Activated T-helper 17 cell treated with anti-CD3 and anti-CD28 coated beads, Interleukin-2, amount 50 U/mL, for 72 hours (primary cell): Measurements from ENCODE around the gene MYH4. TPM values are rescaled to one million over a fixed set of nuclear protein-coding genes. Genes with fewer than 3 reads are reported as not detected.

Experiments
- ATAC-seq: fragments of 150-1000 bp; cut with Tn5 transposase; replicated peaks from 2 replicates; pipeline ENCODE4 v1.10.0; 2021; ENCODE audit warnings: mild to moderate bottlenecking, moderate library complexity
- H3K27ac Mint-ChIP-seq: one replicate; pipeline ENCODE4 v1.8.0; 2022; ENCODE audit warnings: mixed read lengths
- H3K27me3 Mint-ChIP-seq: one replicate; pipeline ENCODE4 v1.8.0; 2022; ENCODE audit warnings: mixed read lengths
- H3K36me3 Mint-ChIP-seq: one replicate; pipeline ENCODE4 v1.8.0; 2022; ENCODE audit warnings: low read depth, mild to moderate bottlenecking, mixed read lengths
- H3K4me1 Mint-ChIP-seq: one replicate; pipeline ENCODE4 v1.8.0; 2022; ENCODE audit warnings: mixed read lengths
- H3K4me3 Mint-ChIP-seq: one replicate; pipeline ENCODE4 v1.8.0; 2022; ENCODE audit warnings: mild to moderate bottlenecking, mixed read lengths
- H3K9me3 Mint-ChIP-seq: one replicate; pipeline ENCODE4 v1.8.0; 2022; ENCODE audit warnings: mixed read lengths
- total RNA-seq, 2 donors: library from RNA; stranded (reverse); gene quantifications; one replicate each; pipeline ENCODE4 v1.2.3, GENCODE V29; 2022

Gene MYH4
- total RNA-seq, 2 donors from 2014 or later = not detected

- H3K4me3 Mint-ChIP-seq = no peak overlapping the region
- ATAC-seq = no peak
- H3K36me3 Mint-ChIP-seq = no peaks in the 10 kb centered on the region
- H3K27ac Mint-ChIP-seq = no peak overlapping the region
- peaks cover 6% of the 10 kb centered on the region for H3K9me3 Mint-ChIP-seq
- H3K27me3 Mint-ChIP-seq = no peaks in the 10 kb centered on the region
- H3K4me1 Mint-ChIP-seq = no peaks in the 10 kb centered on the region
Observed at GRCh38 chr17:10457952-10458351, 11.4 kb downstream of the MYH4 start.

- H3K4me1 Mint-ChIP-seq = no peaks in the 10 kb centered on the region
- H3K4me3 Mint-ChIP-seq = no peak overlapping the region
- H3K36me3 Mint-ChIP-seq = no peaks in the 10 kb centered on the region
- H3K27ac Mint-ChIP-seq = no peak overlapping the region
- peaks cover 8% of the 10 kb centered on the region for H3K27me3 Mint-ChIP-seq
- no peaks in the 10 kb centered on the region for H3K9me3 Mint-ChIP-seq
- no peak for ATAC-seq
Observed at GRCh38 chr17:10447026-10447931, 22.1 kb downstream of the MYH4 start.

- H3K27me3 Mint-ChIP-seq = peaks cover 27% of the 10 kb centered on the region
- no peaks in the 10 kb centered on the region for H3K36me3 Mint-ChIP-seq
- H3K4me3 Mint-ChIP-seq = no peak overlapping the region
- no peaks in the 10 kb centered on the region for H3K4me1 Mint-ChIP-seq
- peaks cover 7% of the 10 kb centered on the region for H3K9me3 Mint-ChIP-seq
- no peak overlapping the region for H3K27ac Mint-ChIP-seq
- ATAC-seq = no peak
Observed at GRCh38 chr17:10439816-10440215, 29.5 kb downstream of the MYH4 start.

- peaks cover 18% of the 10 kb centered on the region for H3K27me3 Mint-ChIP-seq
- H3K27ac Mint-ChIP-seq = no peak overlapping the region
- no peak overlapping the region for H3K4me3 Mint-ChIP-seq
- ATAC-seq = no peak
- no peaks in the 10 kb centered on the region for H3K36me3 Mint-ChIP-seq
- H3K4me1 Mint-ChIP-seq = no peaks in the 10 kb centered on the region
- H3K9me3 Mint-ChIP-seq = peaks cover 16% of the 10 kb centered on the region
Observed at GRCh38 chr17:10435096-10435495, 34.3 kb downstream of the MYH4 start.

- Mint-ChIP-seq H3K9me3 (peaks cover 9% of the 10 kb centered on the region), H3K4me3 (no peak overlapping the region), H3K27ac (no peak overlapping the region), H3K27me3 (peaks cover 6% of the 10 kb centered on the region), H3K36me3 (no peaks in the 10 kb centered on the region), H3K4me1 (no peaks in the 10 kb centered on the region)
- ATAC-seq = no peak
Observed at GRCh38 chr17:10429421-10430045, 39.8 kb downstream of the MYH4 start.

GRCh38 chr17:10428781-10429180 is 40.6 kb downstream of the MYH4 start:
- peaks cover 9% of the 10 kb centered on the region for H3K9me3 Mint-ChIP-seq
- H3K4me3 Mint-ChIP-seq = no peak overlapping the region
- ATAC-seq = no peak
- H3K4me1 Mint-ChIP-seq = no peaks in the 10 kb centered on the region
- no peak overlapping the region for H3K27ac Mint-ChIP-seq
- H3K36me3 Mint-ChIP-seq = no peaks in the 10 kb centered on the region
- peaks cover 6% of the 10 kb centered on the region for H3K27me3 Mint-ChIP-seq

- no peak within 1 kb of the TSS for H3K27ac Mint-ChIP-seq
- H3K27me3 Mint-ChIP-seq = no peaks in the 10 kb centered on the region
- H3K36me3 Mint-ChIP-seq = no peaks in the 10 kb centered on the region
- no peaks in the 10 kb centered on the region for H3K4me1 Mint-ChIP-seq
- ATAC-seq = no peak
- no peaks in the 10 kb centered on the region for H3K9me3 Mint-ChIP-seq
- no peak within 1 kb of the TSS for H3K4me3 Mint-ChIP-seq
Observed at GRCh38 chr17:10421900-10422542, 47.3 kb downstream of the MYH4 start, which contains the start of gene MYH8. TSS of gene MYH8 (minus strand) at chr17:10421950. CDS start at chr17:10420227, 1,723 bp downstream.

GRCh38 chr17:10421211-10421610 is 48.1 kb downstream of the MYH4 start:
- no peaks in the 10 kb centered on the region for H3K4me1 Mint-ChIP-seq
- ATAC-seq = no peak
- no peak overlapping the region for H3K4me3 Mint-ChIP-seq
- H3K36me3 Mint-ChIP-seq = no peaks in the 10 kb centered on the region
- H3K27me3 Mint-ChIP-seq = no peaks in the 10 kb centered on the region
- H3K9me3 Mint-ChIP-seq = no peaks in the 10 kb centered on the region
- H3K27ac Mint-ChIP-seq = no peak overlapping the region

GRCh38 chr17:10420811-10421210 is 48.5 kb downstream of the MYH4 start:
- H3K27me3 Mint-ChIP-seq = peaks cover 3% of the 10 kb centered on the region
- no peaks in the 10 kb centered on the region for H3K9me3 Mint-ChIP-seq

GRCh38 chr17:10417431-10417830 is 51.9 kb downstream of the MYH4 start:
- Mint-ChIP-seq H3K36me3 (no peaks in the 10 kb centered on the region), H3K27me3 (peaks cover 8% of the 10 kb centered on the region), H3K27ac (no peak overlapping the region), H3K4me1 (no peaks in the 10 kb centered on the region), H3K4me3 (no peak overlapping the region), H3K9me3 (no peaks in the 10 kb centered on the region)
- no peak for ATAC-seq

More at GRCh38 chr17:10420811-10421210, 48.5 kb downstream of the MYH4 start:
- no peak overlapping the region for H3K27ac Mint-ChIP-seq
- no peak overlapping the region for H3K4me3 Mint-ChIP-seq
- no peaks in the 10 kb centered on the region for H3K4me1 Mint-ChIP-seq
- no peaks in the 10 kb centered on the region for H3K36me3 Mint-ChIP-seq
- ATAC-seq = no peak

- no peak overlapping the region for H3K27ac Mint-ChIP-seq
- no peaks in the 10 kb centered on the region for H3K9me3 Mint-ChIP-seq
- no peak overlapping the region for H3K4me3 Mint-ChIP-seq
- H3K4me1 Mint-ChIP-seq = no peaks in the 10 kb centered on the region
- no peak for ATAC-seq
- peaks cover 8% of the 10 kb centered on the region for H3K27me3 Mint-ChIP-seq
- no peaks in the 10 kb centered on the region for H3K36me3 Mint-ChIP-seq
Observed at GRCh38 chr17:10415161-10415560, 54.2 kb downstream of the MYH4 start.

GRCh38 chr17:10403589-10403988 is 65.8 kb downstream of the MYH4 start:
- H3K4me1 Mint-ChIP-seq = no peaks in the 10 kb centered on the region
- ATAC-seq = no peak
- no peak overlapping the region for H3K27ac Mint-ChIP-seq
- peaks cover 11% of the 10 kb centered on the region for H3K27me3 Mint-ChIP-seq
- no peak overlapping the region for H3K4me3 Mint-ChIP-seq
- no peaks in the 10 kb centered on the region for H3K36me3 Mint-ChIP-seq
- peaks cover 5% of the 10 kb centered on the region for H3K9me3 Mint-ChIP-seq

- H3K4me3 Mint-ChIP-seq = no peak overlapping the region
- no peak overlapping the region for H3K27ac Mint-ChIP-seq
- peaks cover 9% of the 10 kb centered on the region for H3K27me3 Mint-ChIP-seq
- peaks cover 5% of the 10 kb centered on the region for H3K9me3 Mint-ChIP-seq
- H3K36me3 Mint-ChIP-seq = no peaks in the 10 kb centered on the region
- no peak for ATAC-seq
- no peaks in the 10 kb centered on the region for H3K4me1 Mint-ChIP-seq
Observed at GRCh38 chr17:10398352-10398751, 71.0 kb downstream of the MYH4 start.

- Mint-ChIP-seq H3K36me3 (no peaks in the 10 kb centered on the region), H3K4me3 (no peak overlapping the region), H3K4me1 (no peaks in the 10 kb centered on the region), H3K27me3 (peaks cover 6% of the 10 kb centered on the region), H3K27ac (no peak overlapping the region), H3K9me3 (peaks cover 3% of the 10 kb centered on the region)
- no peak for ATAC-seq
Observed at GRCh38 chr17:10396524-10397163, 72.7 kb downstream of the MYH4 start.
